ENCODE data around the gene PTPRH.

DNA sequence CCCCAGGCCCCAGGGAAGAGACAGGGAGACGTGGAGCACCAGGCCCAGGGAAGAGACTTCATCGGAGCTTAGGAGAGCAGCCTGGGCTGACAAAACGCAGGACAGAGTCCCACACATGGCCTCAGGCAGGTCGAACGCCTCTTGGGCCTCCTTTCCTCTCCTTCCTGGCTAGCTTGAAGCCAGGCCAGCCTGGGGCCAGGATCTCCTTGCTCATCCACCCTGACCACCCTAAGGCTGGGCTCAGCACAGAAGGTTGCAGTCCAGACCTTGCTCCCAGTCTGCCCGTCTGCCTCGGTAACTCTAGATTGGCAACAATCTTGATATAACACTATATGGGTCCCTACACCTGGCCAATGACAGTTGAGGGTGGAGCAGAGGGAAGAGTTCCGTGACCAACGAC, 39.4 kb upstream of the PTPRH start:
- TF ChIP-seq, protein P1, sequence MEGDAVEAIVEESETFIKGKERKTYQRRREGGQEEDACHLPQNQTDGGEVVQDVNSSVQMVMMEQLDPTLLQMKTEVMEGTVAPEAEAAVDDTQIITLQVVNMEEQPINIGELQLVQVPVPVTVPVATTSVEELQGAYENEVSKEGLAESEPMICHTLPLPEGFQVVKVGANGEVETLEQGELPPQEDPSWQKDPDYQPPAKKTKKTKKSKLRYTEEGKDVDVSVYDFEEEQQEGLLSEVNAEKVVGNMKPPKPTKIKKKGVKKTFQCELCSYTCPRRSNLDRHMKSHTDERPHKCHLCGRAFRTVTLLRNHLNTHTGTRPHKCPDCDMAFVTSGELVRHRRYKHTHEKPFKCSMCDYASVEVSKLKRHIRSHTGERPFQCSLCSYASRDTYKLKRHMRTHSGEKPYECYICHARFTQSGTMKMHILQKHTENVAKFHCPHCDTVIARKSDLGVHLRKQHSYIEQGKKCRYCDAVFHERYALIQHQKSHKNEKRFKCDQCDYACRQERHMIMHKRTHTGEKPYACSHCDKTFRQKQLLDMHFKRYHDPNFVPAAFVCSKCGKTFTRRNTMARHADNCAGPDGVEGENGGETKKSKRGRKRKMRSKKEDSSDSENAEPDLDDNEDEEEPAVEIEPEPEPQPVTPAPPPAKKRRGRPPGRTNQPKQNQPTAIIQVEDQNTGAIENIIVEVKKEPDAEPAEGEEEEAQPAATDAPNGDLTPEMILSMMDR (IDR thresholded peaks at IDR 0.05; ENCODE audit: insufficient read depth, low read depth, low read length), result no peak
- no peak for TF ChIP-seq EZH2 (IDR thresholded peaks at IDR 0.05; ENCODE audit: insufficient read depth, low read length)

Data from astrocyte (in vitro differentiated cells and primary cell).